ENCODE results near the gene ST6GALNAC3.

DNA sequence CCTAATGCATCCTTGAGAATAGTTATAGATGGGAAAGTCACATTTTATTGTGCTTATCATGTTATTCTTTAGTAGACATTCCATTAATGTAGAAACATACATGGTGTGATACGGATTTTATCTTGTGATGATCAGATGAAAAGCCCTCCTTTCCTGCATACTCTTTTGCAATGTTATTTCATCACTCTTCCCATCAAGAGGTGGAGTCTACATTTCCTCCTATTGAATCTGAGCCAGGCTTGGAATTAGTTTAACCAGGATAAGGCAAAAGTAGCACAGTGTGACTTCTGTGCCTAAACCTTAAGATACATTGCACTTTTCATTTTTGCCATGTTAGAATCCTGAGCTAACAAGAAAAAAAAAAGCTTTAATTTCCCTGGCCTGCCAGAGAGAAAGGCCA lies 399.0 kb downstream of the ST6GALNAC3 start:
- TF ChIP-seq POLR2A (IDR thresholded peaks at IDR 0.05) (no peak), POLR2AphosphoS5 (IDR thresholded peaks at IDR 0.05) (no peak)
- TF ChIP-seq, protein P1, sequence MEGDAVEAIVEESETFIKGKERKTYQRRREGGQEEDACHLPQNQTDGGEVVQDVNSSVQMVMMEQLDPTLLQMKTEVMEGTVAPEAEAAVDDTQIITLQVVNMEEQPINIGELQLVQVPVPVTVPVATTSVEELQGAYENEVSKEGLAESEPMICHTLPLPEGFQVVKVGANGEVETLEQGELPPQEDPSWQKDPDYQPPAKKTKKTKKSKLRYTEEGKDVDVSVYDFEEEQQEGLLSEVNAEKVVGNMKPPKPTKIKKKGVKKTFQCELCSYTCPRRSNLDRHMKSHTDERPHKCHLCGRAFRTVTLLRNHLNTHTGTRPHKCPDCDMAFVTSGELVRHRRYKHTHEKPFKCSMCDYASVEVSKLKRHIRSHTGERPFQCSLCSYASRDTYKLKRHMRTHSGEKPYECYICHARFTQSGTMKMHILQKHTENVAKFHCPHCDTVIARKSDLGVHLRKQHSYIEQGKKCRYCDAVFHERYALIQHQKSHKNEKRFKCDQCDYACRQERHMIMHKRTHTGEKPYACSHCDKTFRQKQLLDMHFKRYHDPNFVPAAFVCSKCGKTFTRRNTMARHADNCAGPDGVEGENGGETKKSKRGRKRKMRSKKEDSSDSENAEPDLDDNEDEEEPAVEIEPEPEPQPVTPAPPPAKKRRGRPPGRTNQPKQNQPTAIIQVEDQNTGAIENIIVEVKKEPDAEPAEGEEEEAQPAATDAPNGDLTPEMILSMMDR (IDR thresholded peaks at IDR 0.05) = no peak
